ENCODE data around the gene TCERG1. TPM values are rescaled to one million over a fixed set of nuclear protein-coding genes. Genes with fewer than 3 reads are reported as not detected.

The TCERG1 gene
- polyA plus RNA-seq, 1 of the 3 experiments (the other 2 are of a cell fraction) = 38.5 TPM

DNA sequence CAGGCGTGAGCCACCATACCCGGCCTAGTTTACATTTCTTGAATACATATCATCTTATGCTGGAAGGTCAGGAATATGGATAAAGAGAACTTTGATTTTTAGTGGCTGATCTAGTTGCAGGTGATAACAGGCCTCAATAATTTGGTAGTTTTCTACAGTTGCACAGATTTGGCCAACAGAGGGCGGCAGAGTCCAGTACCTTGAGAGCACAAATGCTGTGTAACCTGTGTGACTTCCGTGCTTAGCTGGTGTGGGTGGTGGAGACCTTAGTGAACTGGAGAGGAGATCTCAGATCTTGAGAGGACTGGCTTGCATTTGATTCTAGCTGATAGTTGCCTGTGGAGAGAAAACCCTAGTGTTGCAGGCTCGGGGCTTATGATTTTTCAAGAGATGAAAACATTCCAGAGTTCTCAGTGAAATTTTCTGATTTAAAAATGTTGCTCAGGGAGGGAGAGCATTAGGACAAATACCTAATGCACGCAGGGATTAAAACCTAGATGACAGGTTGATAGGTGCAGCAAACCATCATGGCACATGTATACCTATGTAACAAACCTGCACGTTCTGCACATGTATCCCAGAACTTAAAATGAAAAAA, 86.2 kb downstream of the TCERG1 start (continued):
- TF ChIP-seq TAF1 (IDR thresholded peaks at IDR 0.05; ENCODE audit: borderline replicate concordance, low read depth, low read length) (no peak), GATA2 (CRISPR knock-in tag; IDR thresholded peaks at IDR 0.05) (0 out of 2 replicates have a peak, but pooled peaks have one; percentile 8), SMC3 (IDR thresholded peaks at IDR 0.05; ENCODE audit: low read depth, low read length) (peak; percentile 84), YY1 (IDR thresholded peaks at IDR 0.05; ENCODE audit: low read depth) (no peak), SIN3A (IDR thresholded peaks at IDR 0.05; ENCODE audit: borderline replicate concordance, low read depth, low read length) (no peak)

DNA sequence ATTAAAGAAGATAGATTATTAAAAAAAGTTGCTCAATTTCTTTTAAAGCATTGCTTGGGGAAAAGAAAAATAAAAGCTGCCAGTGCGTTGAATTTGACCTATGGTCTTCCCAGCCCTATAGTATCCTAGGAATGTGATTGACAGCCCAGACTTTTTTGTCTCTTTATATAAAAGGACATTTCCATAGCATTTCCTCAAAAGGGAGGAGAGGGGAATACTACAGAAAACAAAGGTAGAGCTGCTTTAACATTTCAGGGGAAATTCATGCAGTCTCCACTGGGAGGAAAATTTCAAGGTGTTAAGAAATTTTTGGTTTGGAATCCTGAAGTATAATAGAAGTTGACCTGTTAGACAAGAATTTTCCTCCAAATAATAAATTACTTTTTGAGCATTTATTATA, 86.7 kb downstream of the TCERG1 start:
- H3K79me2 ChIP-seq (ENCODE audit: insufficient read depth) = no peaks in the 10 kb centered on the region
- ChIA-PET POLR2A (interaction anchor here (0.6 to 1.3 kb wide), 2 partner anchors 432 to 654 kb away, joined by 3 read pairs; no protein-coding TSS in a partner anchor), CTCF (interaction anchor here (0.5 to 7.1 kb wide), 60 partner anchors 8 to 1045 kb away, joined by 3 to 145 read pairs (median 4); partner anchors contain the start of gene GPR151)
- no peak for TF ChIP-seq ELF1 (IDR thresholded peaks at IDR 0.05)
- TF ChIP-seq JUND (IDR thresholded peaks at IDR 0.05) = no peak
- TF ChIP-seq, protein P1, sequence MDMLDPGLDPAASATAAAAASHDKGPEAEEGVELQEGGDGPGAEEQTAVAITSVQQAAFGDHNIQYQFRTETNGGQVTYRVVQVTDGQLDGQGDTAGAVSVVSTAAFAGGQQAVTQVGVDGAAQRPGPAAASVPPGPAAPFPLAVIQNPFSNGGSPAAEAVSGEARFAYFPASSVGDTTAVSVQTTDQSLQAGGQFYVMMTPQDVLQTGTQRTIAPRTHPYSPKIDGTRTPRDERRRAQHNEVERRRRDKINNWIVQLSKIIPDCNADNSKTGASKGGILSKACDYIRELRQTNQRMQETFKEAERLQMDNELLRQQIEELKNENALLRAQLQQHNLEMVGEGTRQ (IDR thresholded peaks at IDR 0.05; ENCODE audit: borderline replicate concordance, low read depth, low read length) = no peak
- TF ChIP-seq, protein P2, sequence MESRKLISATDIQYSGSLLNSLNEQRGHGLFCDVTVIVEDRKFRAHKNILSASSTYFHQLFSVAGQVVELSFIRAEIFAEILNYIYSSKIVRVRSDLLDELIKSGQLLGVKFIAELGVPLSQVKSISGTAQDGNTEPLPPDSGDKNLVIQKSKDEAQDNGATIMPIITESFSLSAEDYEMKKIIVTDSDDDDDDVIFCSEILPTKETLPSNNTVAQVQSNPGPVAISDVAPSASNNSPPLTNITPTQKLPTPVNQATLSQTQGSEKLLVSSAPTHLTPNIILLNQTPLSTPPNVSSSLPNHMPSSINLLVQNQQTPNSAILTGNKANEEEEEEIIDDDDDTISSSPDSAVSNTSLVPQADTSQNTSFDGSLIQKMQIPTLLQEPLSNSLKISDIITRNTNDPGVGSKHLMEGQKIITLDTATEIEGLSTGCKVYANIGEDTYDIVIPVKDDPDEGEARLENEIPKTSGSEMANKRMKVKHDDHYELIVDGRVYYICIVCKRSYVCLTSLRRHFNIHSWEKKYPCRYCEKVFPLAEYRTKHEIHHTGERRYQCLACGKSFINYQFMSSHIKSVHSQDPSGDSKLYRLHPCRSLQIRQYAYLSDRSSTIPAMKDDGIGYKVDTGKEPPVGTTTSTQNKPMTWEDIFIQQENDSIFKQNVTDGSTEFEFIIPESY (IDR thresholded peaks at IDR 0.05; ENCODE audit: borderline replicate concordance, low read depth) = no peak
- no peak for TF ChIP-seq EP300 (IDR thresholded peaks at IDR 0.05; ENCODE audit: borderline replicate concordance in 1 of 2, low read depth in 1 of 2, low read length in 1 of 2)
- no peak for TF ChIP-seq TAF1 (IDR thresholded peaks at IDR 0.05; ENCODE audit: borderline replicate concordance, low read depth, low read length)
- TF ChIP-seq FOSL2 (IDR thresholded peaks at IDR 0.05; ENCODE audit: borderline replicate concordance, low read depth) = no peak
- TF ChIP-seq, protein P3, sequence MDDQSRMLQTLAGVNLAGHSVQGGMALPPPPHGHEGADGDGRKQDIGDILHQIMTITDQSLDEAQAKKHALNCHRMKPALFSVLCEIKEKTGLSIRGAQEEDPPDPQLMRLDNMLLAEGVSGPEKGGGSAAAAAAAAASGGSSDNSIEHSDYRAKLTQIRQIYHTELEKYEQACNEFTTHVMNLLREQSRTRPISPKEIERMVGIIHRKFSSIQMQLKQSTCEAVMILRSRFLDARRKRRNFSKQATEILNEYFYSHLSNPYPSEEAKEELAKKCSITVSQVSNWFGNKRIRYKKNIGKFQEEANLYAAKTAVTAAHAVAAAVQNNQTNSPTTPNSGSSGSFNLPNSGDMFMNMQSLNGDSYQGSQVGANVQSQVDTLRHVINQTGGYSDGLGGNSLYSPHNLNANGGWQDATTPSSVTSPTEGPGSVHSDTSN (IDR thresholded peaks at IDR 0.05) = no peak
- no peak for TF ChIP-seq RFX5 (IDR thresholded peaks at IDR 0.05; ENCODE audit: low read length)
- no peak for TF ChIP-seq TEAD4 (IDR thresholded peaks at IDR 0.05; ENCODE audit: borderline replicate concordance, insufficient read depth)
- TF ChIP-seq, protein P4, sequence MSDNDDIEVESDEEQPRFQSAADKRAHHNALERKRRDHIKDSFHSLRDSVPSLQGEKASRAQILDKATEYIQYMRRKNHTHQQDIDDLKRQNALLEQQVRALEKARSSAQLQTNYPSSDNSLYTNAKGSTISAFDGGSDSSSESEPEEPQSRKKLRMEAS (IDR thresholded peaks at IDR 0.05; ENCODE audit: low read depth) = no peak
- TF ChIP-seq RCOR1 (IDR thresholded peaks at IDR 0.05; ENCODE audit: low read length) = no peak
- DNase-seq = no peak
- H3K4me3 ChIP-seq (ENCODE audit: low read depth in 2 of 2, low read length in 1 of 2) = no peak overlapping the region
- no peak overlapping the region for H3K4me2 ChIP-seq
- H3F3A ChIP-seq (replicated peaks; ENCODE audit: insufficient read depth) = no peaks in the 10 kb centered on the region
- no peaks in the 10 kb centered on the region for H3K9me2 ChIP-seq
- no peaks in the 10 kb centered on the region for H3K36me3 ChIP-seq (replicated peaks in 1 of 2; ENCODE audit: control insufficient read depth in 1 of 2, insufficient read depth in 2 of 2, low read length in 1 of 2)
- no peak overlapping the region for H3K9ac ChIP-seq
- WGBS (ENCODE audit: low lambda C conversion rate) = 61% methylated on average over 1 of the region's 1 CpG
- H4K20me1 ChIP-seq (ENCODE audit: insufficient read depth) = no peaks in the 10 kb centered on the region
- H3K4me1 ChIP-seq (ENCODE audit: control insufficient read depth in 1 of 2, insufficient read depth in 2 of 2, low read depth in 1 of 2, low read length in 1 of 2) = no peaks in the 10 kb centered on the region
- no peak overlapping the region for H3K27ac ChIP-seq (ENCODE audit: low read depth in 2 of 2, low read length in 1 of 2)
- no peaks in the 10 kb centered on the region for H3K9me3 ChIP-seq
- no peaks in the 10 kb centered on the region for H3K27me3 ChIP-seq (ENCODE audit: insufficient read depth)
- H2AFZ ChIP-seq (ENCODE audit: low read depth) = no peak overlapping the region

Measured in SK-N-SH (cell line).